ENCODE results near the gene RBM20. TPM values are rescaled to one million over a fixed set of nuclear protein-coding genes. Genes with fewer than 3 reads are reported as not detected.
"Not testable (repeated sequence)": the region's sequence is repeated elsewhere in the genome, so short reads cannot be mapped to it uniquely, and the experiment has no call there.

The RBM20 gene
- 16.5 and 17.0 TPM in 2 replicates for total RNA-seq (2014; rRNA removed; shearing (Covaris generic))

- Histone ChIP-seq H3K27ac (peak within 1 kb of the TSS; percentile 93), H3K27me3 (replicated peaks) (no peaks in the 10 kb centered on the region), H3K4me1 (replicated peaks) (peaks cover 48% of the 10 kb centered on the region), H3K36me3 (peaks cover 11% of the 10 kb centered on the region; the same call in 1 of the 2 replicates), H3K9me3 (replicated peaks) (no peaks in the 10 kb centered on the region; the same call in 1 of the 2 replicates), H3K4me3 (peak within 1 kb of the TSS; percentile 92)
- DNase-seq (ENCODE audit: low read depth in 1 of 2, low spot score in 2 of 2) = peak; percentile 70 to 83
These were observed at the start of gene RBM20 for GRCh38 chr10:110643653-110644597. Gene RBM20, plus strand, starts transcription at chr10:110644336. Its CDS starts 119 bp downstream, at chr10:110644455.

- H3K9me3 ChIP-seq (replicated peaks) = no peaks in the 10 kb centered on the region
- no peak overlapping the region for H3K27ac ChIP-seq
- H3K27me3 ChIP-seq (replicated peaks) = no peaks in the 10 kb centered on the region
- no peak overlapping the region for H3K4me3 ChIP-seq
- no peak for DNase-seq (ENCODE audit: low read depth in 1 of 2, low spot score in 2 of 2)
- no peaks in the 10 kb centered on the region for H3K4me1 ChIP-seq (replicated peaks)
- peaks cover 64% of the 10 kb centered on the region for H3K36me3 ChIP-seq
These were observed 46.7 kb upstream of the RBM20 start for GRCh38 chr10:110597476-110597875.

GRCh38 chr10:110600487-110601101 lies 43.5 kb upstream of the RBM20 start:
- peak in 1 of 2 experiments; percentile 51 for DNase-seq (ENCODE audit: low read depth in 1 of 2, low spot score in 2 of 2)
- peaks cover 72% of the 10 kb centered on the region for H3K36me3 ChIP-seq
- no peak overlapping the region for H3K4me3 ChIP-seq
- H3K27me3 ChIP-seq (replicated peaks) = no peaks in the 10 kb centered on the region
- no peaks in the 10 kb centered on the region for H3K4me1 ChIP-seq (replicated peaks)
- no peak overlapping the region for H3K27ac ChIP-seq
- H3K9me3 ChIP-seq (replicated peaks) = no peaks in the 10 kb centered on the region

- H3K36me3 ChIP-seq = peaks cover 74% of the 10 kb centered on the region
- no peak overlapping the region for H3K27ac ChIP-seq
- H3K27me3 ChIP-seq (replicated peaks) = no peaks in the 10 kb centered on the region
- DNase-seq (ENCODE audit: low read depth in 1 of 2, low spot score in 2 of 2) = no peak
- no peaks in the 10 kb centered on the region for H3K9me3 ChIP-seq (replicated peaks)
- H3K4me1 ChIP-seq (replicated peaks) = no peaks in the 10 kb centered on the region
- no peak overlapping the region for H3K4me3 ChIP-seq
These were observed 42.6 kb upstream of the RBM20 start for GRCh38 chr10:110601581-110601980.

- Histone ChIP-seq H3K27ac (no peak overlapping the region), H3K36me3 (peaks cover 28% of the 10 kb centered on the region), H3K27me3 (replicated peaks) (no peaks in the 10 kb centered on the region), H3K9me3 (replicated peaks) (no peaks in the 10 kb centered on the region), H3K4me3 (no peak overlapping the region), H3K4me1 (replicated peaks) (peaks cover 11% of the 10 kb centered on the region)
- no peak for DNase-seq (ENCODE audit: low read depth in 1 of 2, low spot score in 2 of 2)
These were observed 36.0 kb upstream of the RBM20 start for GRCh38 chr10:110608087-110608486.

GRCh38 chr10:110609605-110610004 lies 34.5 kb upstream of the RBM20 start:
- peaks cover 19% of the 10 kb centered on the region for H3K4me1 ChIP-seq (replicated peaks)
- H3K4me3 ChIP-seq = no peak overlapping the region
- DNase-seq (ENCODE audit: low read depth in 1 of 2, low spot score in 2 of 2) = peak in 1 of 2 experiments; percentile 34
- no peaks in the 10 kb centered on the region for H3K9me3 ChIP-seq (replicated peaks)
- H3K36me3 ChIP-seq = peaks cover 16% of the 10 kb centered on the region
- no peaks in the 10 kb centered on the region for H3K27me3 ChIP-seq (replicated peaks)
- H3K27ac ChIP-seq = no peak overlapping the region

GRCh38 chr10:110610308-110610774 lies 33.8 kb upstream of the RBM20 start:
- Histone ChIP-seq H3K27ac (no peak overlapping the region), H3K36me3 (peaks cover 8% of the 10 kb centered on the region), H3K4me3 (no peak overlapping the region), H3K27me3 (replicated peaks) (no peaks in the 10 kb centered on the region), H3K9me3 (replicated peaks) (no peaks in the 10 kb centered on the region), H3K4me1 (replicated peaks) (peaks cover 27% of the 10 kb centered on the region)
- peak in 1 of 2 experiments; percentile 75 for DNase-seq (ENCODE audit: low read depth in 1 of 2, low spot score in 2 of 2)

- not testable (repeated sequence) for DNase-seq (ENCODE audit: low read depth in 1 of 2, low spot score in 2 of 2); H3K9me3 ChIP-seq (replicated peaks); H3K36me3 ChIP-seq; H3K4me3 ChIP-seq; H3K27ac ChIP-seq; H3K27me3 ChIP-seq (replicated peaks)
- H3K4me1 ChIP-seq (replicated peaks) = peaks cover 30% of the 10 kb centered on the region
These were observed 33.4 kb upstream of the RBM20 start for GRCh38 chr10:110610781-110611180.

- Histone ChIP-seq H3K4me1 (replicated peaks) (peaks cover 30% of the 10 kb centered on the region), H3K4me3 (no peak overlapping the region), H3K27me3 (replicated peaks) (no peaks in the 10 kb centered on the region), H3K27ac (no peak overlapping the region), H3K36me3 (no peaks in the 10 kb centered on the region), H3K9me3 (replicated peaks) (no peaks in the 10 kb centered on the region)
- no peak for DNase-seq (ENCODE audit: low read depth in 1 of 2, low spot score in 2 of 2)
These were observed 32.0 kb upstream of the RBM20 start for GRCh38 chr10:110612087-110612486.

- DNase-seq (ENCODE audit: low read depth in 1 of 2, low spot score in 2 of 2) = no peak
- H3K36me3 ChIP-seq = no peaks in the 10 kb centered on the region
- H3K9me3 ChIP-seq (replicated peaks) = no peaks in the 10 kb centered on the region
- no peaks in the 10 kb centered on the region for H3K27me3 ChIP-seq (replicated peaks)
- H3K27ac ChIP-seq = no peak overlapping the region
- H3K4me3 ChIP-seq = no peak overlapping the region
- peaks cover 30% of the 10 kb centered on the region for H3K4me1 ChIP-seq (replicated peaks)
These were observed 31.5 kb upstream of the RBM20 start for GRCh38 chr10:110612629-110613028.

GRCh38 chr10:110613341-110613995 lies 30.7 kb upstream of the RBM20 start:
- peaks cover 30% of the 10 kb centered on the region for H3K4me1 ChIP-seq (replicated peaks)

GRCh38 chr10:110613996-110614495 lies 30.1 kb upstream of the RBM20 start:
- no peak overlapping the region for H3K4me3 ChIP-seq
- no peaks in the 10 kb centered on the region for H3K27me3 ChIP-seq (replicated peaks)
- peaks cover 30% of the 10 kb centered on the region for H3K4me1 ChIP-seq (replicated peaks)
- DNase-seq (ENCODE audit: low read depth in 1 of 2, low spot score in 2 of 2) = no peak
- no peaks in the 10 kb centered on the region for H3K9me3 ChIP-seq (replicated peaks)
- no peaks in the 10 kb centered on the region for H3K36me3 ChIP-seq
- H3K27ac ChIP-seq = no peak overlapping the region

More at GRCh38 chr10:110613341-110613995, 30.7 kb upstream of the RBM20 start:
- Histone ChIP-seq H3K27me3 (replicated peaks) (no peaks in the 10 kb centered on the region), H3K36me3 (no peaks in the 10 kb centered on the region), H3K4me3 (no peak overlapping the region), H3K9me3 (replicated peaks) (no peaks in the 10 kb centered on the region), H3K27ac (no peak overlapping the region)
- DNase-seq (ENCODE audit: low read depth in 1 of 2, low spot score in 2 of 2) = no peak

- H3K9me3 ChIP-seq (replicated peaks) = no peaks in the 10 kb centered on the region
- no peaks in the 10 kb centered on the region for H3K36me3 ChIP-seq
- DNase-seq (ENCODE audit: low read depth in 1 of 2, low spot score in 2 of 2) = peak in 1 of 2 experiments; percentile 50
- H3K4me3 ChIP-seq = no peak overlapping the region
- peaks cover 36% of the 10 kb centered on the region for H3K4me1 ChIP-seq (replicated peaks)
- no peaks in the 10 kb centered on the region for H3K27me3 ChIP-seq (replicated peaks)
- peak overlapping the region; percentile 21; the same call in 1 of the 2 replicates for H3K27ac ChIP-seq
These were observed 28.9 kb upstream of the RBM20 start for GRCh38 chr10:110615057-110615747.
